Upper lobe of left lung (tissue), 4 donors: ENCODE results near the gene FNIP1.

Experiments used
- CTCF ChIP-seq, 6 experiments: fragments of 450-650 bp in 4 of 6; fragments of 200-600 bp in 2 of 6; sonication (generic) in 2 of 6; IDR thresholded peaks; one replicate each; pipeline ENCODE4 v1.5.1; 2016 to 2019; ENCODE audit warnings: antibody characterized with exemption in 6 of 6
- POLR2AphosphoS5 ChIP-seq, 2 donors: sonication (generic); formaldehyde crosslinking; IDR thresholded peaks; one replicate each; pipeline ENCODE4 v1.5.1; 2017; ENCODE audit warnings: antibody characterized with exemption in 2 of 2

- TF ChIP-seq CTCF (IDR thresholded peaks at IDR 0.05): no peak
- no peak for TF ChIP-seq POLR2AphosphoS5 (IDR thresholded peaks at IDR 0.05)
These were observed 28.7 kb upstream of the FNIP1 start for GRCh38 chr5:131825404-131826013.
